ENCODE measurements around the gene PPP1R14C.

GRCh38 chr6:150248300-150248699 lies 105.5 kb downstream of the PPP1R14C start:
- TF ChIP-seq CTCF (conservative IDR thresholded peaks at IDR 0.05) (no peak), EZH2 (IDR thresholded peaks at IDR 0.05; ENCODE audit: low read depth) (no peak)

Data from PC-9 (cell line).